Left kidney (tissue), 2 donors: ENCODE data around the gene MEX3A. TPM values are rescaled to one million over a fixed set of nuclear protein-coding genes. Genes with fewer than 3 reads are reported as not detected.
A peak's percentile ranks its signal among the peaks of the same experiment; 100 is the strongest.
"Not testable (repeated sequence)": the region's sequence is repeated elsewhere in the genome, so short reads cannot be mapped to it uniquely, and the experiment has no call there.

Experiments
- DNase-seq: peaks from one replicate; pipeline ENCODE4 v3.0.0-alpha.2; 2013
- polyA plus RNA-seq: library from polyadenylated mRNA; unstranded; fragments of 120-200 nt; gene quantifications from one replicate; pipeline ENCODE4 v1.2.1, GENCODE V29; 2013; ENCODE audit not compliant: insufficient read length

MEX3A gene
- polyA plus RNA-seq, 1 donor: 46.7 TPM

GRCh38 chr1:156056326-156056849 is 25.9 kb downstream of the MEX3A start:
- DNase-seq: no peak

- DNase-seq: no peak
These were observed 26.8 kb downstream of the MEX3A start for GRCh38 chr1:156055281-156056048.

GRCh38 chr1:156054500-156055280 is 27.6 kb downstream of the MEX3A start, which contains the start of gene LAMTOR2:
LAMTOR2 (plus strand) TSS chr1:156054782; CDS start chr1:156054890, 108 bp downstream.
- peak; percentile 99 for DNase-seq

- DNase-seq: peak; percentile 83
These were observed 28.3 kb downstream of the MEX3A start, which contains the start of gene UBQLN4 for GRCh38 chr1:156053768-156054499. UBQLN4 (minus strand) TSS chr1:156053798; CDS start chr1:156053701, 97 bp downstream.

GRCh38 chr1:156052862-156053767 is 29.1 kb downstream of the MEX3A start:
- peak; percentile 68 for DNase-seq

- DNase-seq: no peak
These were observed 31.1 kb downstream of the MEX3A start for GRCh38 chr1:156051011-156051725.

GRCh38 chr1:156050376-156050775 is 31.9 kb downstream of the MEX3A start:
- DNase-seq: no peak

- DNase-seq: no peak
These were observed 33.5 kb downstream of the MEX3A start for GRCh38 chr1:156048663-156049258.

- DNase-seq: no peak
These were observed 37.2 kb downstream of the MEX3A start for GRCh38 chr1:156045076-156045475.

GRCh38 chr1:156042828-156043227 is 39.4 kb downstream of the MEX3A start:
- DNase-seq: no peak

GRCh38 chr1:156034991-156035390 is 47.3 kb downstream of the MEX3A start:
- DNase-seq: not testable (repeated sequence)

GRCh38 chr1:156033011-156033410 is 49.3 kb downstream of the MEX3A start:
- DNase-seq: no peak

- DNase-seq: no peak
These were observed 55.7 kb downstream of the MEX3A start for GRCh38 chr1:156026588-156026987.

- DNase-seq: no peak
These were observed 56.4 kb downstream of the MEX3A start for GRCh38 chr1:156025876-156026275.

- DNase-seq: no peak
These were observed 57.5 kb downstream of the MEX3A start for GRCh38 chr1:156024801-156025200.
